GM23248 (cell line): Measurements from ENCODE around the gene FILIP1L. TPM values are rescaled to one million over a fixed set of nuclear protein-coding genes. Genes with fewer than 3 reads are reported as not detected.

Experiments used
- DNase-seq: peaks from one replicate; pipeline ENCODE4 v3.0.0-alpha.2; 2015
- H2AFZ ChIP-seq: fragments of 200-600 bp; sonication (generic); 2 replicates; pipeline ENCODE4 v1.6.1; 2016; ENCODE audit warnings: antibody characterized with exemption
- H3F3A ChIP-seq: fragments of 200-600 bp; sonication (generic); 2 replicates; pipeline ENCODE4 v1.6.1; 2016; ENCODE audit warnings: mild to moderate bottlenecking, antibody characterized with exemption, mixed run types; ENCODE audit not compliant: insufficient read depth
- H3K27ac ChIP-seq: fragments of 200-600 bp; sonication (generic); 2 replicates; pipeline ENCODE4 v1.5.1; 2016; ENCODE audit warnings: mild to moderate bottlenecking
- H3K27me3 ChIP-seq: fragments of 200-600 bp; sonication (generic); replicated peaks from 2 replicates; pipeline ENCODE4 v1.6.1; 2016; ENCODE audit warnings: mild to moderate bottlenecking; ENCODE audit not compliant: insufficient read depth
- H3K36me3 ChIP-seq: fragments of 200-600 bp; sonication (generic); 2 replicates; pipeline ENCODE4 v1.6.1; 2016; ENCODE audit warnings: low read depth, mild to moderate bottlenecking
- H3K4me1 ChIP-seq: fragments of 200-600 bp; sonication (generic); 2 replicates; pipeline ENCODE4 v1.6.1; 2016; ENCODE audit warnings: mild to moderate bottlenecking; ENCODE audit not compliant: insufficient read depth
- H3K4me2 ChIP-seq: fragments of 200-600 bp; sonication (generic); one replicate; pipeline ENCODE4 v1.6.1; 2016; ENCODE audit warnings: mild to moderate bottlenecking; ENCODE audit not compliant: unreplicated experiment
- H3K4me3 ChIP-seq: fragments of 200-600 bp; sonication (generic); 2 replicates; pipeline ENCODE4 v1.5.1; 2016; ENCODE audit warnings: mild to moderate bottlenecking
- H3K79me2 ChIP-seq: fragments of 200-600 bp; sonication (generic); 2 replicates; pipeline ENCODE4 v1.6.1; 2016; ENCODE audit warnings: mild to moderate bottlenecking; ENCODE audit not compliant: insufficient read depth
- H3K9ac ChIP-seq: fragments of 200-600 bp; sonication (generic); 2 replicates; pipeline ENCODE4 v1.6.1; 2016; ENCODE audit warnings: mild to moderate bottlenecking
- H3K9me2 ChIP-seq: fragments of 200-600 bp; sonication (generic); 2 replicates; pipeline ENCODE4 v1.6.1; 2016; ENCODE audit warnings: mixed run types, mild to moderate bottlenecking, moderate library complexity; ENCODE audit not compliant: insufficient read depth
- H3K9me3 ChIP-seq: fragments of 200-600 bp; sonication (generic); one replicate; pipeline ENCODE4 v1.6.1; 2017; ENCODE audit warnings: low read depth
- H4K20me1 ChIP-seq: fragments of 200-600 bp; sonication (generic); 2 replicates; pipeline ENCODE4 v1.6.0; 2016; ENCODE audit not compliant: insufficient read depth
- EZH2 ChIP-seq: fragments of 200-600 bp; sonication (generic); IDR thresholded peaks from 2 replicates; pipeline ENCODE4 v1.6.1; 2018; ENCODE audit warnings: antibody characterized with exemption, mild to moderate bottlenecking; ENCODE audit not compliant: insufficient read depth, poor library complexity, severe bottlenecking
- EZH2phosphoT487 ChIP-seq: fragments of 200-600 bp; sonication (generic); IDR thresholded peaks from 2 replicates; pipeline ENCODE4 v1.6.1; 2018; ENCODE audit warnings: antibody characterized with exemption, moderate library complexity, mild to moderate bottlenecking, low read depth; ENCODE audit not compliant: insufficient read depth
- WGBS, 2 experiments: methylation state at CpG; one replicate each; pipeline ENCODE4 v1.1.6; 2015 to 2017; ENCODE audit warnings: low lambda C conversion rate in 2 of 2, low coverage in 1 of 2; ENCODE audit errors: missing lambda C conversion rate in 2 of 2; 5-methylcytosine and 5-hydroxymethylcytosine counted together
- in situ Hi-C: fragments of 300-500 bp; cut with MboI; formaldehyde crosslinking; loops from 2 replicates; pipeline ENCODE4 v1.15.0; 2020
- polyA plus RNA-seq: library from polyadenylated mRNA; unstranded; fragments of >200 nt; fragmentation: Nextera tagmentation; extraction: Ambion mirVana; gene quantifications from 2 replicates; pipeline ENCODE4 v1.2.1, GENCODE V29; 2016
- total RNA-seq: library from RNA; depleted of rRNA; stranded (reverse); fragments of >200 nt; shearing (Covaris generic); gene quantifications from 2 replicates; pipeline ENCODE4 v1.2.3, GENCODE V29; 2014

Gene FILIP1L
- total and polyA plus RNA-seq, 2 experiments from 2014 or later = 45.0 to 66.3 TPM

- Histone ChIP-seq H3K79me2 (no peaks in the 10 kb centered on the region), H3K4me3 (no peak overlapping the region), H3K4me1 (peaks cover 18% of the 10 kb centered on the region), H2AFZ (no peak overlapping the region), H3K9me2 (no peaks in the 10 kb centered on the region), H3K27ac (no peak overlapping the region), H3F3A (no peaks in the 10 kb centered on the region), H3K36me3 (no peaks in the 10 kb centered on the region), H3K9ac (no peak overlapping the region), H4K20me1 (no peaks in the 10 kb centered on the region), H3K4me2 (no peak overlapping the region), H3K27me3 (no peaks in the 10 kb centered on the region), H3K9me3 (no peaks in the 10 kb centered on the region)
- DNase-seq = no peak
- WGBS, 2 experiments = 56 to 75% methylated on average over 2 of the region's 2 CpGs
- TF ChIP-seq EZH2 (no peak), EZH2phosphoT487 (no peak)
- in situ Hi-C loops = no loop called here
These were observed 174.0 kb downstream of the FILIP1L start for GRCh38 chr3:99940350-99940749.

- in situ Hi-C loops = no loop called here
- no peaks in the 10 kb centered on the region for H3K36me3 ChIP-seq
- 66 to 67% methylated on average over 1 of the region's 1 CpG for WGBS, 2 experiments
- no peaks in the 10 kb centered on the region for H3K9me2 ChIP-seq
- H4K20me1 ChIP-seq = no peaks in the 10 kb centered on the region
- no peak overlapping the region for H3K4me2 ChIP-seq
- H2AFZ ChIP-seq = no peak overlapping the region
- no peaks in the 10 kb centered on the region for H3F3A ChIP-seq
- no peaks in the 10 kb centered on the region for H3K9me3 ChIP-seq
- no peak for DNase-seq
- no peak overlapping the region for H3K9ac ChIP-seq
- no peak for TF ChIP-seq EZH2
- no peak for TF ChIP-seq EZH2phosphoT487
- H3K27me3 ChIP-seq = no peaks in the 10 kb centered on the region
- no peaks in the 10 kb centered on the region for H3K79me2 ChIP-seq
- peaks cover 15% of the 10 kb centered on the region for H3K4me1 ChIP-seq
- no peak overlapping the region for H3K27ac ChIP-seq
- H3K4me3 ChIP-seq = no peak overlapping the region
These were observed 174.4 kb downstream of the FILIP1L start for GRCh38 chr3:99939876-99940275.

GRCh38 chr3:99938270-99938911, 175.9 kb downstream of the FILIP1L start:
- Histone ChIP-seq H3K27me3 (no peaks in the 10 kb centered on the region), H3K27ac (no peak overlapping the region), H3K36me3 (no peaks in the 10 kb centered on the region), H3F3A (no peaks in the 10 kb centered on the region), H3K9ac (no peak overlapping the region), H3K4me1 (peaks cover 15% of the 10 kb centered on the region), H3K79me2 (no peaks in the 10 kb centered on the region), H2AFZ (no peak overlapping the region), H3K9me3 (no peaks in the 10 kb centered on the region), H4K20me1 (no peaks in the 10 kb centered on the region), H3K4me3 (no peak overlapping the region), H3K9me2 (no peaks in the 10 kb centered on the region), H3K4me2 (no peak overlapping the region)
- DNase-seq = peak; percentile 46
- in situ Hi-C loops = no loop called here
- 70 to 73% methylated on average over 3 of the region's 3 CpGs for WGBS, 2 experiments
- TF ChIP-seq EZH2phosphoT487 (no peak), EZH2 (no peak)

- in situ Hi-C loops = no loop called here
- no peaks in the 10 kb centered on the region for H3K9me3 ChIP-seq
- H3K27ac ChIP-seq = no peak overlapping the region
- H2AFZ ChIP-seq = no peak overlapping the region
- TF ChIP-seq EZH2 (no peak), EZH2phosphoT487 (no peak)
- no peak for DNase-seq
- no peaks in the 10 kb centered on the region for H4K20me1 ChIP-seq
- no peak overlapping the region for H3K4me2 ChIP-seq
- 57 to 61% methylated on average over 4 of the region's 4 CpGs for WGBS, 2 experiments
- no peaks in the 10 kb centered on the region for H3K79me2 ChIP-seq
- H3K36me3 ChIP-seq = no peaks in the 10 kb centered on the region
- H3K27me3 ChIP-seq = no peaks in the 10 kb centered on the region
- H3K4me3 ChIP-seq = no peak overlapping the region
- H3F3A ChIP-seq = peaks cover 4% of the 10 kb centered on the region
- peaks cover 18% of the 10 kb centered on the region for H3K4me1 ChIP-seq
- H3K9me2 ChIP-seq = no peaks in the 10 kb centered on the region
- no peak overlapping the region for H3K9ac ChIP-seq
These were observed 179.1 kb downstream of the FILIP1L start for GRCh38 chr3:99934975-99935797.
